Measurements from ENCODE around the gene CENPP.

Gene CENPP

GRCh38 chr9:92295240-92295790, 30.4 kb upstream of the CENPP start:
- TF ChIP-seq FOXK2 (IDR thresholded peaks at IDR 0.05) (no peak), PKNOX1 (IDR thresholded peaks at IDR 0.05) (no peak), SP1 (IDR thresholded peaks at IDR 0.05) (no peak), FOXA1 (IDR thresholded peaks at IDR 0.05) (no peak), CTBP1 (IDR thresholded peaks at IDR 0.05; ENCODE audit: borderline replicate concordance) (no peak), ZNF384 (IDR thresholded peaks at IDR 0.05) (no peak), HDGF (IDR thresholded peaks at IDR 0.05; ENCODE audit: borderline replicate concordance) (no peak), LEF1 (IDR thresholded peaks at IDR 0.05; ENCODE audit: borderline replicate concordance) (no peak), TARDBP (IDR thresholded peaks at IDR 0.05) (no peak), BHLHE40 (IDR thresholded peaks at IDR 0.05; ENCODE audit: borderline replicate concordance) (no peak), ELF4 (IDR thresholded peaks at IDR 0.05) (no peak), NFRKB (IDR thresholded peaks at IDR 0.05) (no peak)
- DNase-seq (ENCODE audit: extremely low spot score), result no peak
- POLR2A ChIA-PET, result interaction anchor here (0.9 to 1.3 kb wide), 3 partner anchors 8 to 375 kb away, joined by 3 to 5 read pairs (median 4); partner anchors contain the start of genes CENPP, IPPK and NOL8
- CTCF ChIA-PET, result no interaction called here

DNA sequence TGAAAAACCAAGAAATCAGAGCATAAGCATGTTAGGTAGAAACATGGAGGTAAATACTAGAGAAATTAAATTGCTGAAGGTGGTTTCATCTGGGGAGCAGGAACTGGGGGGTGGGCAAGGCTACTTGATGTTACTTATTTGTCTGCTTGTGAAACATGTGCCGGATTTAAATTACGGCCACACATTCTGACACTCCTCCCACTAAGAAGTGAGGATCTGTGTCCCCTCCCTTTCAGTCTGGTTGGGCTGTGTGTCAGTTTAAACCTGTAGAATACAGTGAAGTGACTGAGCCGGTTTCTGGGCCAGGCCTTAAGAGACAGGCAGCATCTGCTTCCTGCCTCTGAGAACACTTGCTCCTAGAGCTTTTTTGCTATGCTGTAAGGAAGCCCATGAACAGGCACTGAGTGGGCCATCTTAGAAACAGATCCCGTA, 29.9 kb upstream of the CENPP start:
- peak; percentile 10 for DNase-seq (ENCODE audit: extremely low spot score)
- TF ChIP-seq ARNT (IDR thresholded peaks at IDR 0.05) (no peak), TARDBP (IDR thresholded peaks at IDR 0.05) (no peak), SP1 (IDR thresholded peaks at IDR 0.05) (no peak), NFRKB (IDR thresholded peaks at IDR 0.05) (no peak), SUZ12 (IDR thresholded peaks at IDR 0.05) (no peak), LEF1 (IDR thresholded peaks at IDR 0.05; ENCODE audit: borderline replicate concordance) (no peak), ELF4 (IDR thresholded peaks at IDR 0.05) (no peak), CTBP1 (IDR thresholded peaks at IDR 0.05; ENCODE audit: borderline replicate concordance) (no peak), PKNOX1 (IDR thresholded peaks at IDR 0.05) (no peak), FOXK2 (IDR thresholded peaks at IDR 0.05) (no peak), ZNF384 (IDR thresholded peaks at IDR 0.05) (no peak), BHLHE40 (IDR thresholded peaks at IDR 0.05; ENCODE audit: borderline replicate concordance) (no peak), L3MBTL2 (conservative IDR thresholded peaks at IDR 0.05) (no peak)
- ChIA-PET CTCF (no interaction called here), POLR2A (no interaction called here)

GRCh38 chr9:92297611-92298010, 28.1 kb upstream of the CENPP start:
- ChIA-PET CTCF (no interaction called here), POLR2A (no interaction called here)
- TF ChIP-seq NFRKB (IDR thresholded peaks at IDR 0.05), result no peak
- TF ChIP-seq HDGF (IDR thresholded peaks at IDR 0.05; ENCODE audit: borderline replicate concordance), result no peak
- no peak for TF ChIP-seq PKNOX1 (IDR thresholded peaks at IDR 0.05)
- no peak for TF ChIP-seq FOXM1 (IDR thresholded peaks at IDR 0.05; ENCODE audit: borderline replicate concordance)
- no peak for TF ChIP-seq SUZ12 (IDR thresholded peaks at IDR 0.05)
- no peak for DNase-seq (ENCODE audit: extremely low spot score)

GRCh38 chr9:92298036-92298435, 27.7 kb upstream of the CENPP start:
- ChIA-PET CTCF (no interaction called here), POLR2A (no interaction called here)
- TF ChIP-seq FOXK2 (IDR thresholded peaks at IDR 0.05) (no peak), NFRKB (IDR thresholded peaks at IDR 0.05) (no peak), CTBP1 (IDR thresholded peaks at IDR 0.05; ENCODE audit: borderline replicate concordance) (no peak), ELF4 (IDR thresholded peaks at IDR 0.05) (no peak), TARDBP (IDR thresholded peaks at IDR 0.05) (no peak), SUZ12 (IDR thresholded peaks at IDR 0.05) (no peak), ARNT (IDR thresholded peaks at IDR 0.05) (no peak), LEF1 (IDR thresholded peaks at IDR 0.05; ENCODE audit: borderline replicate concordance) (no peak), BHLHE40 (IDR thresholded peaks at IDR 0.05; ENCODE audit: borderline replicate concordance) (no peak), FOXA1 (IDR thresholded peaks at IDR 0.05) (no peak), SP1 (IDR thresholded peaks at IDR 0.05) (no peak)
- no peak for DNase-seq (ENCODE audit: extremely low spot score)

DNA sequence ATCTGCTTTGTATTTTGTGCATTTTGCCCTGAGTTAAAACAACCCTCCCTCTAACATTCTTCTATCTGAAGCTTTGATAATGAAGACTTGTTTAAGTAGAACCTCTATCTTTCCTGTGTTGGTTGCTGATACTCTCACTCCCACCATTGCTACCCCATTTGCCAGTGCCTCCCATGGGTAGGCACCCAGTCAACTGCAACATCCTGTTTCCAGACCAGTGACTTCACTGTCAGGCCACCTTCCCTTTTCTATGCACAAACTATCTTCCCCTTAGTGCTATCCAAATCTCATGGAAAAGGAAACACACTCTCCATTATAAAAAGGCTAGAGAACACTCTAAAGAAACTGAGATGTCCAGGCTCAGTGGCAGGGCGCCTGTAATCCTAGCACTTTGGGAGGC, 26.6 kb upstream of the CENPP start:
- ChIA-PET POLR2A (no interaction called here), CTCF (no interaction called here)
- TF ChIP-seq CTBP1 (IDR thresholded peaks at IDR 0.05; ENCODE audit: borderline replicate concordance) (no peak), FOXM1 (IDR thresholded peaks at IDR 0.05; ENCODE audit: borderline replicate concordance) (no peak), SUZ12 (IDR thresholded peaks at IDR 0.05) (no peak)
- DNase-seq (ENCODE audit: extremely low spot score), result no peak

DNA sequence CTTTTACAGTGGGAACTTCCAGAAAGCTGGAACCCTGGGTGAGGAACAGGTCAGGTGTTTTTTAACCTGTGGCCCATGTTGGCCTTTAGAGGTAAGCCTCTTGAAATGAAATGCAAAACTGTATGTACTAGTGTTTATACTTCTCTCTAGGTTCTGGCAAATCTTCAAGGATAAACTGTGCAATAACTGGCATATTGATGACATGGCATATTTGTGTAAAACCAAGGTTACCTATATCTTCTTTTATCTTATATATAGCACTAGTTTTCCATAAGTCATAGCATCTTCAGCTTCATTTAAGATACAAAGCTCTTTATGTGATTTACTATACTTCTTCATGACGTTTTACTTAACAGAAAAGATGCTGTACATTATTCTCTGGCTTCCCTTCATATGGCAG, 24.8 kb upstream of the CENPP start:
- POLR2A ChIA-PET, result interaction anchor here (1.2 kb wide), 1 partner anchor 26 kb away, joined by 5 read pairs; the partner anchor contains the start of gene CENPP

More for the DNA sequence above, 24.8 kb upstream of the CENPP start:
- DNase-seq (ENCODE audit: extremely low spot score), result no peak
- CTCF ChIA-PET, result no interaction called here
- TF ChIP-seq TARDBP (IDR thresholded peaks at IDR 0.05), result no peak
- TF ChIP-seq NFRKB (IDR thresholded peaks at IDR 0.05), result no peak
- no peak for TF ChIP-seq SP1 (IDR thresholded peaks at IDR 0.05)
- no peak for TF ChIP-seq ARNT (IDR thresholded peaks at IDR 0.05)
- no peak for TF ChIP-seq CTBP1 (IDR thresholded peaks at IDR 0.05; ENCODE audit: borderline replicate concordance)
- TF ChIP-seq FOXM1 (IDR thresholded peaks at IDR 0.05; ENCODE audit: borderline replicate concordance), result no peak
- no peak for TF ChIP-seq FOXA1 (IDR thresholded peaks at IDR 0.05)
- no peak for TF ChIP-seq ZNF384 (IDR thresholded peaks at IDR 0.05)
- no peak for TF ChIP-seq LEF1 (IDR thresholded peaks at IDR 0.05; ENCODE audit: borderline replicate concordance)
- no peak for TF ChIP-seq SUZ12 (IDR thresholded peaks at IDR 0.05)
- no peak for TF ChIP-seq PKNOX1 (IDR thresholded peaks at IDR 0.05)
- no peak for TF ChIP-seq FOXK2 (IDR thresholded peaks at IDR 0.05)
- no peak for TF ChIP-seq HDGF (IDR thresholded peaks at IDR 0.05; ENCODE audit: borderline replicate concordance)
- no peak for TF ChIP-seq L3MBTL2 (conservative IDR thresholded peaks at IDR 0.05)
- TF ChIP-seq ELF4 (IDR thresholded peaks at IDR 0.05), result no peak
- no peak for TF ChIP-seq BHLHE40 (IDR thresholded peaks at IDR 0.05; ENCODE audit: borderline replicate concordance)
